ENCODE data around the gene CLRN3. TPM values are rescaled to one million over a fixed set of nuclear protein-coding genes. Genes with fewer than 3 reads are reported as not detected.

Gene CLRN3
- total and polyA plus RNA-seq, 2 of the 8 experiments (the other 6 are each of a cell fraction or from before 2014, with no cell fraction given) = not detected

- Histone ChIP-seq H2BK5ac (ENCODE audit: low read depth, low read length) (no peak overlapping the region), H2BK15ac (ENCODE audit: low read length) (no peak overlapping the region), H3K4me1 (replicated peaks in 1 of 4; ENCODE audit: control insufficient read depth in 3 of 4, insufficient read depth in 4 of 4, low read length in 3 of 4) (peaks cover 0 to 3% (median 0%) of the 10 kb centered on the region in 4 experiments; a peak in 1 of 7 replicates), H3K56ac (replicated peaks; ENCODE audit: insufficient read length, low read depth, low read length) (no peak overlapping the region), H3K23ac (ENCODE audit: insufficient read length) (no peak overlapping the region), H4K8ac (ENCODE audit: extremely low read depth, insufficient read depth, low read length) (no peak overlapping the region), H3K23me2 (ENCODE audit: low read depth, low read length) (no peaks in the 10 kb centered on the region), H2AFZ (ENCODE audit: low read length) (no peak overlapping the region), H3K4ac (replicated peaks; ENCODE audit: insufficient read length, low read depth, low read length) (no peak overlapping the region), H2BK12ac (ENCODE audit: low read depth, low read length) (no peak overlapping the region), H3K4me2 (ENCODE audit: insufficient read depth in 1 of 2, low read depth in 2 of 2, low read length in 2 of 2) (no peak overlapping the region), H3K27ac (ENCODE audit: low read depth, low read length) (no peak overlapping the region), H2AK5ac (ENCODE audit: low read depth, low read length) (no peak overlapping the region), H4K20me1 (replicated peaks in 1 of 2; ENCODE audit: control insufficient read depth in 1 of 2, insufficient read depth in 2 of 2, low read length in 2 of 2) (no peaks in the 10 kb centered on the region), H3K36me3 (ENCODE audit: control insufficient read depth in 2 of 4, insufficient read depth in 4 of 4, low read length in 3 of 4) (no peaks in the 10 kb centered on the region), H4K91ac (replicated peaks; ENCODE audit: insufficient read length, low read length) (no peak overlapping the region), H4K5ac (ENCODE audit: insufficient read length, low read depth, low read length) (no peak overlapping the region), H2BK20ac (ENCODE audit: low read length) (no peak overlapping the region), H3K9ac (replicated peaks in 1 of 4; ENCODE audit: extremely low read depth in 1 of 4, low read depth in 3 of 4, low read length in 3 of 4) (no peak overlapping the region), H3K14ac (ENCODE audit: insufficient read length) (no peak overlapping the region), H3K9me3 (ENCODE audit: insufficient read depth in 2 of 2, low read depth in 1 of 2, low read length in 1 of 2) (no peaks in the 10 kb centered on the region), H3K27me3 (replicated peaks in 1 of 4; ENCODE audit: control insufficient read depth in 3 of 4, extremely low read depth in 1 of 4, insufficient read depth in 3 of 4, low read length in 3 of 4) (no peaks in the 10 kb centered on the region), H3K18ac (ENCODE audit: extremely low read depth, low read length) (no peak overlapping the region), H3K4me3 (ENCODE audit: extremely low read depth in 1 of 4, insufficient read depth in 2 of 4, low read depth in 3 of 4, low read length in 4 of 4) (no peak overlapping the region), H3K79me1 (ENCODE audit: low read depth, low read length) (no peaks in the 10 kb centered on the region), H2BK120ac (replicated peaks; ENCODE audit: low read depth, low read length) (no peak overlapping the region), H3K79me2 (ENCODE audit: control insufficient read depth in 1 of 2, insufficient read depth in 2 of 2, low read length in 2 of 2) (no peaks in the 10 kb centered on the region)
- DNase-seq (ENCODE audit: low read depth in 1 of 2, low spot score in 2 of 2) = no peak
- ChIA-PET CTCF (ENCODE audit: partially characterized antibody) (interaction anchor here (0.5 to 2.8 kb wide), 8 partner anchors 10 to 959 kb away, joined by 3 to 12 read pairs (median 4); partner anchors contain the start of gene PTPRE), POLR2A (ENCODE audit: partially characterized antibody) (no interaction called here)
- no peak for FAIRE-seq
- WGBS, 2 experiments (ENCODE audit: extremely low coverage in 1 of 2, insufficient coverage in 1 of 2, insufficient read length in 1 of 2, insufficient replicate concordance in 2 of 2, low coverage in 1 of 2, low lambda C conversion rate in 2 of 2, missing lambda C conversion rate in 1 of 2) = 94% methylated on average over 15 of the region's 16 CpGs; no CpG with 5 or more reads in 1 of the 2 experiments
- TF ChIP-seq EZH2 (IDR thresholded peaks at IDR 0.05; ENCODE audit: low read depth, low read length, severe bottlenecking) (no peak), SIN3A (conservative IDR thresholded peaks at IDR 0.05 in 1 of 2, IDR thresholded peaks at IDR 0.05 in 1 of 2; ENCODE audit: low read depth in 1 of 2, low read length in 2 of 2) (no peak), SP2 (IDR thresholded peaks at IDR 0.05; ENCODE audit: low read length) (no peak), EP300 (IDR thresholded peaks at IDR 0.05; ENCODE audit: borderline replicate concordance in 1 of 2, low read depth in 2 of 2, low read length in 2 of 2) (no peak), SIRT6 (IDR thresholded peaks at IDR 0.05; ENCODE audit: low read length) (no peak), MAFK (IDR thresholded peaks at IDR 0.05; ENCODE audit: low read depth, low read length) (no peak), RAD21 (IDR thresholded peaks at IDR 0.05 in 1 of 2, conservative IDR thresholded peaks at IDR 0.05 in 1 of 2; ENCODE audit: low read depth in 2 of 2, low read length in 2 of 2) (no peak)
These were observed 42.4 kb upstream of the CLRN3 start for GRCh38 chr10:127935071-127935561.

Measured in H1 (cell line).